Nephron (organoid): Measurements from ENCODE around the gene DUSP22.

ENCODE experiments used
- H3K27ac Mint-ChIP-seq, 3 experiments: 2 replicates each; pipeline ENCODE4 v1.8.0; 2020; ENCODE audit warnings: mixed read lengths in 3 of 3, mild to moderate bottlenecking in 2 of 3, moderate library complexity in 1 of 3
- H3K27me3 Mint-ChIP-seq: 2 replicates; pipeline ENCODE4 v1.8.0; 2021; ENCODE audit warnings: low read depth, mild to moderate bottlenecking, moderate library complexity, mixed read lengths
- H3K36me3 Mint-ChIP-seq: 2 replicates; pipeline ENCODE4 v1.8.0; 2020; ENCODE audit warnings: low read depth, mixed read lengths
- H3K4me1 Mint-ChIP-seq: 2 replicates; pipeline ENCODE4 v1.8.0; 2020; ENCODE audit warnings: mixed read lengths
- H3K4me3 Mint-ChIP-seq, 3 experiments: 2 replicates each; pipeline ENCODE4 v1.8.0; 2020; ENCODE audit warnings: mild to moderate bottlenecking in 3 of 3, mixed read lengths in 3 of 3, moderate library complexity in 2 of 3
- H3K9me3 Mint-ChIP-seq: 2 replicates; pipeline ENCODE4 v1.8.0; 2020; ENCODE audit warnings: mixed read lengths
- TF ChIP-seq, protein P1 (sequence below), 3 experiments: fragments of 200-600 bp; sonication (generic); IDR thresholded peaks; one replicate each; pipeline ENCODE4 v1.5.0; 2021; ENCODE audit warnings: antibody characterized with exemption in 3 of 3; ENCODE audit not compliant: unreplicated experiment in 3 of 3

The DUSP22 gene

DNA sequence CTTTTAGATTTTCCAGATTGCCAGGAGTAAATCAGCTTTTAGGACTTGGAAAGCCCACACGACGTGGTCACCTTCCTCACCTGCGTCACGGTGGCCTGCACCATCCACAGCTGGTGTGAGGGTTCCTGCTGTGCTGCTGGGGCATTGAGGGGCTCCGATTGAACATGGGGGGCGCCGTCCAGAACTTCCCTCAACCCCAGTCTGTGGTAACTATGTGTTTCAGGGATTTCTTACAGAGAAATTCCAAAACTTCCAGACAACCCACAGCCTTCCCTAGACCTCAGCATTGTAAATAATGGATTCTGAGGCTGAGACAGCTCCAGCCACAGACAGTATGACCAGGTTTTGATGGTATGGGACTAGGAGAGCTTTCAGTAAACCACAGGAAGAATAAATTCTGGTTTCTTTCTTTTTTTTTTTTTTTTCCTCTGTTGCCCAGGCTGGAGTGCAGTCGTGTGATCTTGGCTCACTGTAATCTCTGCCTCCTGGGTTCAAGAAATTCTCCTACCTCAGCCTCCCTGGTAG lies 52.6 kb downstream of the DUSP22 start:
- H3K27me3 Mint-ChIP-seq, result no peaks in the 10 kb centered on the region
- TF ChIP-seq, protein P1, sequence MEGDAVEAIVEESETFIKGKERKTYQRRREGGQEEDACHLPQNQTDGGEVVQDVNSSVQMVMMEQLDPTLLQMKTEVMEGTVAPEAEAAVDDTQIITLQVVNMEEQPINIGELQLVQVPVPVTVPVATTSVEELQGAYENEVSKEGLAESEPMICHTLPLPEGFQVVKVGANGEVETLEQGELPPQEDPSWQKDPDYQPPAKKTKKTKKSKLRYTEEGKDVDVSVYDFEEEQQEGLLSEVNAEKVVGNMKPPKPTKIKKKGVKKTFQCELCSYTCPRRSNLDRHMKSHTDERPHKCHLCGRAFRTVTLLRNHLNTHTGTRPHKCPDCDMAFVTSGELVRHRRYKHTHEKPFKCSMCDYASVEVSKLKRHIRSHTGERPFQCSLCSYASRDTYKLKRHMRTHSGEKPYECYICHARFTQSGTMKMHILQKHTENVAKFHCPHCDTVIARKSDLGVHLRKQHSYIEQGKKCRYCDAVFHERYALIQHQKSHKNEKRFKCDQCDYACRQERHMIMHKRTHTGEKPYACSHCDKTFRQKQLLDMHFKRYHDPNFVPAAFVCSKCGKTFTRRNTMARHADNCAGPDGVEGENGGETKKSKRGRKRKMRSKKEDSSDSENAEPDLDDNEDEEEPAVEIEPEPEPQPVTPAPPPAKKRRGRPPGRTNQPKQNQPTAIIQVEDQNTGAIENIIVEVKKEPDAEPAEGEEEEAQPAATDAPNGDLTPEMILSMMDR (IDR thresholded peaks at IDR 0.05; ENCODE audit: unreplicated experiment in 3 of 3), result no peak
- peaks cover 40% of the 10 kb centered on the region for H3K9me3 Mint-ChIP-seq
- H3K4me3 Mint-ChIP-seq, result no peak overlapping the region
- H3K27ac Mint-ChIP-seq, result no peak overlapping the region
- no peaks in the 10 kb centered on the region for H3K4me1 Mint-ChIP-seq
- H3K36me3 Mint-ChIP-seq, result peaks cover 30% of the 10 kb centered on the region

DNA sequence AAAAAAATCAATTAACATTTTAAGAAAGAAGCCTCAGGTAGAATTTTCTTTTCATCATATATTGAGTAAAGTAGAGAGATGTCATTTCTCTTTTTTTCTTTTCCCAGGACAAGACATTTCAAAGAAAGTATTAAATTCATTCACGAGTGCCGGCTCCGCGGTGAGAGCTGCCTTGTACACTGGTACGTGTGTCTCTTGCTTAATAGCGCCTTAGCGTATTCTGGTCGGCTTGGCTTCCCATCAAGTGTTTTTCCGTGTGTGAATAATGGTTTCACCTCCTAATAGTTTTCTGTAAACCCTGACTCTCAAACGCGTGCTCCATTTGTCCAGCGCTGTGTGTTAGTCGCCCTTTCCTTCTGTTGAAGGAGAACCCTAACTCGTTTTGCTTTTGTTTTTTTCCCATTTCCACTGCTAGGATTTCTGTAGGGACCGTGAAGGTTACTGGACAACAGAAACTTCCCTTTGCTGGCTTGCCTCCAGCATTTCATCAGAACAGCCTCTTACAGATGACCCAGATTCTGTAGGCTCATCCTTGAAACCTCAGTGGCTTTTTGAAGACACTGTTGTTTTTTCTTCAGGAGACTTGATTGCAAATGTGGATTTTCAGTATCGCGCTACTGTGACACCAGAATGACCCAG lies 53.6 kb downstream of the DUSP22 start:
- TF ChIP-seq, protein P1 (IDR thresholded peaks at IDR 0.05; ENCODE audit: unreplicated experiment in 3 of 3), result no peak
- H3K36me3 Mint-ChIP-seq, result peaks cover 27% of the 10 kb centered on the region
- no peak overlapping the region for H3K27ac Mint-ChIP-seq
- H3K4me3 Mint-ChIP-seq, result no peak overlapping the region
- peaks cover 36% of the 10 kb centered on the region for H3K9me3 Mint-ChIP-seq
- no peaks in the 10 kb centered on the region for H3K4me1 Mint-ChIP-seq
- H3K27me3 Mint-ChIP-seq, result no peaks in the 10 kb centered on the region

DNA sequence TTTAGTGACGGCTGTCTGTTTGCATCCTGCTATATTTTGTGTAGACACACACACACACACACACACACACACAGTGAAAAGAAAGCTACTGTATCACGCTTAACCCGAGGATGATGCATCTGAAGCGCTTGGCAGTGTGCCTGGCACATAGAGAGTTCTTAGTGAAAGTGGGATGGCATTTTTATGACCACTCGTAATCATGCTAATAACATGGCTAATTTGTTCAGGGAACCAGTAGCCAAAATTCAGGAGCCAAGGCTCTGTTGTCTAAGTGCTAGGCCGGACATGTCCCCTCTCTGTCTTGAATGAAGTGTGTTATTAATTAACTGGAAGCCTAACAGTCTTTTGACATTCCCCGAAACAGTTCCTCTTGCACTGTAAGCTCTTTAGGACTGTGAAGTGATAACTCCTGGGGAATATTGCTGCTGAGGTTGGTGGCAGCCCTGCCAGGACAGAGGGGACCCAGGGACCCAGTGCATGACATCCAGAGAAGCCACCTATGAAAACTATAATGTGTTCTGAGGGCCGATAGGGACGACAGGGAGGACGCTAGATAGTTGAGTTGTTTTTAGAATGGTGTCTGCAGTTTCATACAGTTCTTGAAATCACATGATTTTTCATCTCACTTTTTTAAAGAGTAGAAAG lies 54.2 kb downstream of the DUSP22 start:
- Mint-ChIP-seq H3K27me3 (no peaks in the 10 kb centered on the region), H3K27ac (no peak overlapping the region), H3K9me3 (peaks cover 38% of the 10 kb centered on the region), H3K4me3 (no peak overlapping the region), H3K36me3 (peaks cover 25% of the 10 kb centered on the region), H3K4me1 (no peaks in the 10 kb centered on the region)
- TF ChIP-seq, protein P1 (IDR thresholded peaks at IDR 0.05; ENCODE audit: unreplicated experiment in 3 of 3), result no peak

DNA sequence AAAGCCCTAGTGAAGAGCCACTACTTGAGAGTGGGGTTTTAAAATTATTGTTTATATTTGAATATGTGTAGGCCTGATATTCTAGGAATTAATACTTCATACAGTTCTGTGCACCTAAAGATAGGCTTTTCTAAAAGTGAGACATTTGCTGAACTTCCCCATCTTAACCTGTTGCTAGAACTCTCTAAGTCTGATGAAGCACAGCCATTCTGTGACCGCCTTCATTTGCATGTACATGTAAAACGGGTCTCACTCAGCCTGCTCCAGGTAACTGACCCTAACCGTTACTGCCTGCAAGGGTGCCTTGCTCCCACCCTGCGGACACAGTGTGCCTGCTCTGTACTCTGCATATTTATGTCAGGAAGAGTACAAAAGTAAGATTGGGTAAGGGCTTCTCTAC lies 54.9 kb downstream of the DUSP22 start:
- Mint-ChIP-seq H3K27me3 (no peaks in the 10 kb centered on the region), H3K27ac (no peak overlapping the region), H3K4me1 (no peaks in the 10 kb centered on the region), H3K4me3 (no peak overlapping the region), H3K36me3 (peaks cover 22% of the 10 kb centered on the region), H3K9me3 (peaks cover 37% of the 10 kb centered on the region)
- TF ChIP-seq, protein P1 (IDR thresholded peaks at IDR 0.05; ENCODE audit: unreplicated experiment in 3 of 3), result no peak

DNA sequence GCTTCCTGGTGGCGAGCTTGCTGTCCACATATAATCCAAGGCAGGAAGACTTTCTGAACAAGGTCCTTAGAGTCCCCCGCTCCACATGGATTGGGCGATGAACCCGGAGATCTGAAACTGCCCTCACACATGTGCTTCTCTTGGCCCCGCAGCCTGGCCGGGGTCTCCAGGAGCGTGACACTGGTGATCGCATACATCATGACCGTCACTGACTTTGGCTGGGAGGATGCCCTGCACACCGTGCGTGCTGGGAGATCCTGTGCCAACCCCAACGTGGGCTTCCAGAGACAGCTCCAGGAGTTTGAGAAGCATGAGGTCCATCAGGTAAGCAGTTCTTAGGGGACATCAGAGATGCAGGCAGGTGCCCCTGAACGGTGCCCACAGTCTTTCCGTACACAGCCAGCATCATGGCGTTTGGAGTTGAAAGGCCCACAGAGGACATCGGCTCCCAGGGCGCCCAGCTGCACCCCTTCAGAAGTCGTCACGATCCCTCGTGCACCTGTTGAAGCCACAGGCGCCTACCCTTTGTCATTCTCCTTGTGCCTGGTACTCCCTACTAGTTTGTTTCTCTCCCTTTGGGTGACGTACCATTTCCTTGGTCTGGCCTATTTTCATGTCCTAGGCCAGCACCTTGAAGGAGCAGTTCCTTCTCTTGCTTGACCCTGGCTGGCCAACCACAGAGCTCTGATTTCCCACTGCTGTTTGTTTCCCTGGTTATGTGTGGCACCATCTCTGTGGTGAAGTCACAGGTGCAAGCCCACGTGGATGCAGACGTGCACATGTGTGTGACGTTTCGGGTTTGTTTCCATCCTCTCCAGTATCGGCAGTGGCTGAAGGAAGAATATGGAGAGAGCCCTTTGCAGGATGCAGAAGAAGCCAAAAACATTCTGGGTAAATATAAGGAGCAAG lies 55.9 kb downstream of the DUSP22 start:
- Mint-ChIP-seq H3K4me3 (no peak overlapping the region), H3K27ac (no peak overlapping the region), H3K4me1 (peaks cover under 1% of the 10 kb centered on the region), H3K27me3 (no peaks in the 10 kb centered on the region), H3K9me3 (peaks cover 40% of the 10 kb centered on the region), H3K36me3 (peaks cover 22% of the 10 kb centered on the region)
- TF ChIP-seq, protein P1 (IDR thresholded peaks at IDR 0.05; ENCODE audit: unreplicated experiment in 3 of 3), result no peak
